Parathyroid adenoma (tissue), 2 donors: Measurements from ENCODE around the gene LCE5A.
"Not testable (repeated sequence)": the region's sequence is repeated elsewhere in the genome, so short reads cannot be mapped to it uniquely, and the experiment has no call there.

ENCODE experiments used
- H2AFZ ChIP-seq: fragments of 300-600 bp; sonication (generic); one replicate; pipeline ENCODE4 v1.7.0; 2017; ENCODE audit warnings: antibody characterized with exemption, mild to moderate bottlenecking
- H3K27ac ChIP-seq: fragments of 300-600 bp; sonication (generic); one replicate; pipeline ENCODE4 v1.7.0; 2017
- H3K27me3 ChIP-seq: fragments of 300-600 bp; sonication (generic); one replicate; pipeline ENCODE4 v1.7.0; 2017; ENCODE audit warnings: low read length; ENCODE audit not compliant: control insufficient read depth, insufficient read depth
- H3K36me3 ChIP-seq: fragments of 300-600 bp; sonication (generic); one replicate; pipeline ENCODE4 v1.7.0; 2017; ENCODE audit warnings: low read length; ENCODE audit not compliant: control insufficient read depth, insufficient read depth
- H3K4me1 ChIP-seq: fragments of 300-600 bp; sonication (generic); one replicate; pipeline ENCODE4 v1.7.0; 2017; ENCODE audit warnings: control low read depth
- H3K4me2 ChIP-seq: fragments of 300-600 bp; sonication (generic); one replicate; pipeline ENCODE4 v1.7.0; 2017; ENCODE audit warnings: low read length
- H3K4me3 ChIP-seq: fragments of 300-600 bp; sonication (generic); one replicate; pipeline ENCODE4 v1.7.0; 2017; ENCODE audit warnings: low read depth, low read length
- H3K79me2 ChIP-seq: fragments of 300-600 bp; sonication (generic); one replicate; pipeline ENCODE4 v1.7.0; 2017; ENCODE audit warnings: control low read depth
- H3K9ac ChIP-seq: fragments of 300-600 bp; sonication (generic); one replicate; pipeline ENCODE4 v1.7.0; 2017; ENCODE audit warnings: mild to moderate bottlenecking
- H3K9me3 ChIP-seq: fragments of 300-600 bp; sonication (generic); one replicate; pipeline ENCODE4 v1.7.0; 2017; ENCODE audit warnings: low read length; ENCODE audit not compliant: control insufficient read depth
- TF ChIP-seq, protein P1 (sequence below): fragments of 300-600 bp; sonication (generic); IDR thresholded peaks from one replicate; pipeline ENCODE4 v1.7.0; 2017; ENCODE audit warnings: antibody characterized with exemption, mild to moderate bottlenecking
- donor health status: primary hyperparathyroidism.

LCE5A gene

DNA sequence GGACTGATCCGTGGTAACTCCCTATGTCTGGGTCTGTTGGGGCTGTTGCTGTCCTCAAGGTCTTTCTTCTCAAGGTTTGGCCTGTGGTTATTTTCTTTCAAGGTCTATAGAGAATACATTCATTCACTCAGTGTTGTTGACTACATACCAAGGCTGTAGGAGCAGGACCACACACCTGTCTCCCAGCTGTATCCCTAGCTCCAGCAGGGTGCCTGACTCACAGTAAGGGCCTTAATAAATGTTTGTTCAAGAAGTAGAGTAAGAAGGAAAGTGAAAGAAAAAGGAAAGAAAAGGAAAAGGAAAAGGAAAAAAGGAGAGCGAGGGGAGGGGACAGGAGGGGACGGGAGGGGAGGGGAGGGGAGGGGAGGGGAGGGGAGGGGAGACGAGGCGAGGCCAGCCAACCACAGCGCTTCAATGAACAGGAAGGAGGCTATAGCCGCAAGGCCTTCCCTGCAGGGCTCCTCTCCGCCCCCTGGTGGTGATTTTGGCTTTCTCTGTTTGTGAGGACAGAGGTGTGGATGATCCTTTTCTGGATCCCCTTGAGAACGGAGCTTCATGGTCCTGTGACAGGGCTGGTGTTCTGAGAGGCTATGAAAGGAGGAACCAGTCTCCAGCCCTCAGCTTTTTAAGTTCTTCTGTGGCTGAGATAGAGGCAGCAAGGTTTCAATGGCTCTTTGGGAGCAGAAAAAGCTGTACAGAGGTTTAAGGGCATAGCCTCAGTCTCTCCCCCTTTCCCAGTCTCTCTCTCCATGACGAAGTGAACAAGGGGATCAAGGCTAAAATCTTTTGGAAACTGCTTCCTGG lies 30.6 kb upstream of the LCE5A start:
- no peaks in the 10 kb centered on the region for H3K27me3 ChIP-seq
- TF ChIP-seq, protein P1, sequence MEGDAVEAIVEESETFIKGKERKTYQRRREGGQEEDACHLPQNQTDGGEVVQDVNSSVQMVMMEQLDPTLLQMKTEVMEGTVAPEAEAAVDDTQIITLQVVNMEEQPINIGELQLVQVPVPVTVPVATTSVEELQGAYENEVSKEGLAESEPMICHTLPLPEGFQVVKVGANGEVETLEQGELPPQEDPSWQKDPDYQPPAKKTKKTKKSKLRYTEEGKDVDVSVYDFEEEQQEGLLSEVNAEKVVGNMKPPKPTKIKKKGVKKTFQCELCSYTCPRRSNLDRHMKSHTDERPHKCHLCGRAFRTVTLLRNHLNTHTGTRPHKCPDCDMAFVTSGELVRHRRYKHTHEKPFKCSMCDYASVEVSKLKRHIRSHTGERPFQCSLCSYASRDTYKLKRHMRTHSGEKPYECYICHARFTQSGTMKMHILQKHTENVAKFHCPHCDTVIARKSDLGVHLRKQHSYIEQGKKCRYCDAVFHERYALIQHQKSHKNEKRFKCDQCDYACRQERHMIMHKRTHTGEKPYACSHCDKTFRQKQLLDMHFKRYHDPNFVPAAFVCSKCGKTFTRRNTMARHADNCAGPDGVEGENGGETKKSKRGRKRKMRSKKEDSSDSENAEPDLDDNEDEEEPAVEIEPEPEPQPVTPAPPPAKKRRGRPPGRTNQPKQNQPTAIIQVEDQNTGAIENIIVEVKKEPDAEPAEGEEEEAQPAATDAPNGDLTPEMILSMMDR, result peak; percentile 6

DNA sequence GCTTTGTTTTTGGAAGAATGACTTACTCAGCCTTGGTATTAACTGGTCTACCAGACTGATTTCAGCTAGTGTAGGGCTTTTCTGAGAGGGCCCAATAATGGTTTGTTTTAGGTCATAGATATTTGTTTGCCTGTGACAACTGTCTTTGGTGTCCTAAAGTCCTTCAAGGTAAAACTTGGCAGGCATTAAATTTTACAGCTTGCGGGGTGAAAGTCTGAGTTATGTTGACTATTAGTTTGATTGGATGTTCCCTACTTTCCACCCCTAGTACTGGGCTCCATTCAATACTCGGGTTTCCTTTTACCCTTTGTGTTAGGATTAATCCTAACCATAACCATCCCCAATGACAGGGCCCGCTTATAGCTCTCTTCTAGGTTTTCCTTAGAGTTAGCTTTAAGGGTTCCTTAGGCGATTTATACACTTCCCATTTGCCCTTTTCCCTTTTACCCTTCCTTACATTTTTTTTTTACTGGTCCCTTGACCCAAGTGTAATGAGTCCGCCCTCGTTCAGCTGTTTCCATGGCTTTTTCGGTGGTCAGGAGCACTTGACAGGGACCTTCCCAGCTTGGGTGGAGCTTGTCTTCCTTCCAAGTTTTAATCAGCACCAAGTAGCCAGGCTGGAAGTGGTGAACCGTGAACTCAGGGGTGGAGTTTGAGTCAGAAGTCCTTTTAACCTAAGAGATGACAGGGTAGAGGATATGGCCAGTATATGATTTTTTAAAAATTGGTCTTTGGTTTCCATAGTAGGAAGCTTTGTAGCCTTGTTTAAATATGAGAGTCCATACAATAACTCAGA lies 28.5 kb upstream of the LCE5A start:
- TF ChIP-seq, protein P1, result no peak
- no peak overlapping the region for H2AFZ ChIP-seq
- H3K4me2 ChIP-seq, result no peak overlapping the region
- H3K9me3 ChIP-seq, result no peaks in the 10 kb centered on the region
- H3K36me3 ChIP-seq, result no peaks in the 10 kb centered on the region
- H3K4me1 ChIP-seq, result no peaks in the 10 kb centered on the region
- H3K79me2 ChIP-seq, result no peaks in the 10 kb centered on the region
- no peak overlapping the region for H3K27ac ChIP-seq
- H3K27me3 ChIP-seq, result no peaks in the 10 kb centered on the region
- H3K9ac ChIP-seq, result no peak overlapping the region
- no peak overlapping the region for H3K4me3 ChIP-seq

More for the DNA sequence above, 30.6 kb upstream of the LCE5A start:
- no peaks in the 10 kb centered on the region for H3K9me3 ChIP-seq
- H3K4me3 ChIP-seq, result no peak overlapping the region
- H3K36me3 ChIP-seq, result no peaks in the 10 kb centered on the region
- H3K4me1 ChIP-seq, result no peaks in the 10 kb centered on the region
- no peak overlapping the region for H3K4me2 ChIP-seq
- no peaks in the 10 kb centered on the region for H3K79me2 ChIP-seq
- H3K9ac ChIP-seq, result no peak overlapping the region
- no peak overlapping the region for H3K27ac ChIP-seq
- no peak overlapping the region for H2AFZ ChIP-seq

DNA sequence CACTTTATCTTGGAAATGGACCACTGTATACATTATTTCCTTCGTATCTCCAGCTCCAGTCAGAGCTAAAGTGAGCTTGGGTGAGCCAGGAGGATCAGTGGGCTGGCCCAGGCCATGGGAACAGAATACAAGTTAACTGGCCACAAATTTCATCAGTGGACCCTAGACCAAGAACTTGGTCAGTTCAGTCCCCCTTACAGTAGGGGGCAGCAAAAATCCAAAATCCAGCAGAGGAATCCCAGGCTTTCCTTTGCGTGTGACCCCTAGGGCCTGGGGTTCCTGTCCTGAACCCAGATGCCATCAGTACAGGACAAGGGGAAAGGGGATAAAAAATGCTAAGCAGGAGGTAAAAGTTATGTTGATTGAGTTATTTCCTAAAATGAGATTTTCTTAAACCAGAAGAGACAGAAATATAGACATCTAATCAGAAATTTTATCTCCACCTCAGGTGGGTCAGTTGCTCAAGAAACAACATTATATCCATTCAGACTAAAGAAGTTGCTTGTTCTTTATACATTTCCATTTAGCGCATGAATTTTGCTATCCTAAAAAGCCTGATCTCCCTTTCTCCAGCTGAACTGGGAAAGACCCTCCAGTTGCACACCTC lies 24.1 kb upstream of the LCE5A start:
- Histone ChIP-seq H3K27ac (no peak overlapping the region), H3K4me2 (no peak overlapping the region), H3K9ac (no peak overlapping the region), H3K9me3 (no peaks in the 10 kb centered on the region), H3K36me3 (no peaks in the 10 kb centered on the region), H2AFZ (no peak overlapping the region), H3K4me1 (no peaks in the 10 kb centered on the region), H3K4me3 (no peak overlapping the region), H3K27me3 (no peaks in the 10 kb centered on the region), H3K79me2 (no peaks in the 10 kb centered on the region)
- TF ChIP-seq, protein P1, result no peak

DNA sequence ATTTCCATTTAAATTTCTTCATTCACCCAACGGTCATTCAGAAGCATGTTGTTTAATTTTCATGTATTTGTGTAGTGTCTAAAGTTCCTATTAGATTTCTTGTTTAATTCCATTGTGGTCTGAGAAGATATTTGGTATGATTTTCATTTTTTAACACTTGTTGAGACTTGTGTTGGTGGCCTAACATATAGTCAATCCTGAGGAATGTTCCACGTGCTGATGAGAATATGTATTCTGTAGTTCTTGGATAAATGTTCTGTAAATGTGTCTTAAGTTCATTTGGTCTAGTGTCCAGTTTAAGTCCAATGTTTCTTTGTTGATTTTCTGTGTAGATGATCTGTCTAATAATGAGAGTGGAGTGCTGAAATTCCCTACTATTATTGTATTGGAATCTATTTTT lies 22.7 kb upstream of the LCE5A start:
- no peak overlapping the region for H3K4me3 ChIP-seq
- no peaks in the 10 kb centered on the region for H3K27me3 ChIP-seq
- no peak overlapping the region for H3K4me2 ChIP-seq
- TF ChIP-seq, protein P1, result no peak
- H3K9me3 ChIP-seq, result no peaks in the 10 kb centered on the region
- no peaks in the 10 kb centered on the region for H3K36me3 ChIP-seq
- no peaks in the 10 kb centered on the region for H3K4me1 ChIP-seq
- no peaks in the 10 kb centered on the region for H3K79me2 ChIP-seq
- no peak overlapping the region for H2AFZ ChIP-seq
- no peak overlapping the region for H3K9ac ChIP-seq
- no peak overlapping the region for H3K27ac ChIP-seq

DNA sequence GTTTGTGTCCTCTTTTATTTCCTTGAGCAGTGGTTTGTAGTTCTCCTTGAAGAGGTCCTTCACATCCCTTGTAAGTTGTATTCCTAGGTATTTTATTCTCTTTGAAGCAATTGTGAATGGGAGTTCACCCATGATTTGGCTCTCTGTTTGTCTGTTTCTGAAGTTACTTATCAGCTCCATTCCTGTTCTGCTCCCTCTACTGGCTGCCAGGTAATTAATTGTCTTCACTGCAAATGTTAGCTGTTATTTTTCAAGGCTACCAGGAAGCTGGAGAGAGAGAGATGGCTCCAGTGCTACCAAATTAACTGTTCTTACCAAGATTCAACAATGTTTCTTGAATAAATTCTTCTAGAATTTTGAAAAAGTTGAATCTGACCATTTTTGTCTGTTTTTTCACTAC lies 19.1 kb upstream of the LCE5A start:
- H3K27me3 ChIP-seq, H3K27ac ChIP-seq, H2AFZ ChIP-seq, H3K4me3 ChIP-seq, H3K9ac ChIP-seq, H3K9me3 ChIP-seq, H3K36me3 ChIP-seq, H3K79me2 ChIP-seq, H3K4me1 ChIP-seq, H3K4me2 ChIP-seq: not testable (repeated sequence)
